GM12875 (cell line): Measurements from ENCODE around the gene MINDY3.

Source experiments
- H3K4me3 ChIP-seq: one replicate; pipeline ENCODE4 v1.5.1; 2011; ENCODE audit warnings: low read depth, low read length, control low read depth
- TF ChIP-seq, protein P1 (sequence below): IDR thresholded peaks from 2 replicates; pipeline ENCODE4 v1.5.1; 2011; ENCODE audit warnings: low read depth, mild to moderate bottlenecking, control low read depth, inconsistent platforms, low read length, moderate library complexity, borderline replicate concordance; ENCODE audit not compliant: insufficient read depth

Gene MINDY3

GRCh38 chr10:15737656-15738055, 122.7 kb downstream of the MINDY3 start:
- H3K4me3 ChIP-seq = no peak overlapping the region
- TF ChIP-seq, protein P1, sequence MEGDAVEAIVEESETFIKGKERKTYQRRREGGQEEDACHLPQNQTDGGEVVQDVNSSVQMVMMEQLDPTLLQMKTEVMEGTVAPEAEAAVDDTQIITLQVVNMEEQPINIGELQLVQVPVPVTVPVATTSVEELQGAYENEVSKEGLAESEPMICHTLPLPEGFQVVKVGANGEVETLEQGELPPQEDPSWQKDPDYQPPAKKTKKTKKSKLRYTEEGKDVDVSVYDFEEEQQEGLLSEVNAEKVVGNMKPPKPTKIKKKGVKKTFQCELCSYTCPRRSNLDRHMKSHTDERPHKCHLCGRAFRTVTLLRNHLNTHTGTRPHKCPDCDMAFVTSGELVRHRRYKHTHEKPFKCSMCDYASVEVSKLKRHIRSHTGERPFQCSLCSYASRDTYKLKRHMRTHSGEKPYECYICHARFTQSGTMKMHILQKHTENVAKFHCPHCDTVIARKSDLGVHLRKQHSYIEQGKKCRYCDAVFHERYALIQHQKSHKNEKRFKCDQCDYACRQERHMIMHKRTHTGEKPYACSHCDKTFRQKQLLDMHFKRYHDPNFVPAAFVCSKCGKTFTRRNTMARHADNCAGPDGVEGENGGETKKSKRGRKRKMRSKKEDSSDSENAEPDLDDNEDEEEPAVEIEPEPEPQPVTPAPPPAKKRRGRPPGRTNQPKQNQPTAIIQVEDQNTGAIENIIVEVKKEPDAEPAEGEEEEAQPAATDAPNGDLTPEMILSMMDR = no peak

DNA sequence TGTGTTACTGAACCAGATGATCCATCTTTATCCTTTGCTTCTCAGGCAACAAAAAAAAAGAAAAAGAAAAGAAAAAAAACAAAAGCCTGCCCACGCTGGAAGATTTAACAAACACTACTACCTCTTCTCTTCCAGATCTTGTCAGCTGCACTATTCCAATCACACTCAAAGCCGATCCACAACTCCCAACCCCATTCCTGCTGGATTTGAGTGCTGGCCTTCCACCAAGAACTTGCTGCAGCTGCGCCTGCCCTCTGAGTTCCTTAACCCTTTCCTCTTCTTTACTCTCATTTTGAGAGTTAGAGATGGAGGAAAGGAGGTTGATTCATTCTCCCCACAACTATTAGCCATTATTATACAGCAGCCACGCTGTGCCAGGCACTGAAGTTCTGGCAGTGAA, 124.5 kb downstream of the MINDY3 start:
- no peak overlapping the region for H3K4me3 ChIP-seq
- TF ChIP-seq, protein P1 = no peak

DNA sequence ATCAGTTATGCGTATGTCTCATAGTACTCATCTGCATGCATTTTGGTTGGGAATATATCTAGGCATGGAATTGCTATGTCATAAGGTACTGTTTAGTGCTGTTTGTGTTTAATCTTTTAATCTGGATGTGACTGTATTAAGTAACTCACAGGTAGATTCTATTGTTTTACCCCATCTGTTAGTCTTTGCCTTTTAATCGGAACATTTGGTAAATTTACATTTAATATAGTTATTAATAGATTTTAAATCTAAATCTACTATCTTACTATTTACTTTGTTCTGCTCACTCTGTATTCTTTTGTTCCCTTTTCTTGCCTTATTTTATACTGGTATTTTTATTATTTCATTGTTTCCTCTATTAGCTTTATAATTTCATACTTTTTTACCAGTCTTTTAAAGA, 130.0 kb downstream of the MINDY3 start:
- H3K4me3 ChIP-seq = no peak overlapping the region
- TF ChIP-seq, protein P1 = no peak

GRCh38 chr10:15729890-15730289, 130.4 kb downstream of the MINDY3 start:
- H3K4me3 ChIP-seq = no peak overlapping the region
- TF ChIP-seq, protein P1 = no peak
